Measurements from ENCODE around the gene HOXA7.

DNA sequence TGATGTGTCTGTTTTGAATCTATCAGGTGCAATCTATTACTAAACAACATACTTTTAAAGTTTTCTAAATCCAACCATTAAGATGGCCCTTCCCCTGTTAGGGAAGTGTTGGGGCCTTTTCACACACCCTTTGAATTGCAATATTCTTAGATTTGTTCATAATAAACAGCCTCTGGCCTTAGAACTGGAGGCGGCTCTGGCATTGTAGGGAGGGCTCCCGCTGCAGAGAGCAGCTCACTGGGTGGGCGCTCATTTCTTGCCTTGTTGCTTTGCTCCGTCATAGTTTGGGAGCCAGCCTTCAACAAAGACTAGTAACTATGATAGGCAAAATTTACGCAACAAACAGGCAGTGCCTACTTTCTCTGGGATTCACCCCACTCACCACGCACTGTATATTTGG lies 21.9 kb upstream of the HOXA7 start:
- TF ChIP-seq, protein P1, sequence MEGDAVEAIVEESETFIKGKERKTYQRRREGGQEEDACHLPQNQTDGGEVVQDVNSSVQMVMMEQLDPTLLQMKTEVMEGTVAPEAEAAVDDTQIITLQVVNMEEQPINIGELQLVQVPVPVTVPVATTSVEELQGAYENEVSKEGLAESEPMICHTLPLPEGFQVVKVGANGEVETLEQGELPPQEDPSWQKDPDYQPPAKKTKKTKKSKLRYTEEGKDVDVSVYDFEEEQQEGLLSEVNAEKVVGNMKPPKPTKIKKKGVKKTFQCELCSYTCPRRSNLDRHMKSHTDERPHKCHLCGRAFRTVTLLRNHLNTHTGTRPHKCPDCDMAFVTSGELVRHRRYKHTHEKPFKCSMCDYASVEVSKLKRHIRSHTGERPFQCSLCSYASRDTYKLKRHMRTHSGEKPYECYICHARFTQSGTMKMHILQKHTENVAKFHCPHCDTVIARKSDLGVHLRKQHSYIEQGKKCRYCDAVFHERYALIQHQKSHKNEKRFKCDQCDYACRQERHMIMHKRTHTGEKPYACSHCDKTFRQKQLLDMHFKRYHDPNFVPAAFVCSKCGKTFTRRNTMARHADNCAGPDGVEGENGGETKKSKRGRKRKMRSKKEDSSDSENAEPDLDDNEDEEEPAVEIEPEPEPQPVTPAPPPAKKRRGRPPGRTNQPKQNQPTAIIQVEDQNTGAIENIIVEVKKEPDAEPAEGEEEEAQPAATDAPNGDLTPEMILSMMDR (IDR thresholded peaks at IDR 0.05): no peak
- no peak for TF ChIP-seq EP300 (IDR thresholded peaks at IDR 0.05)
- no peak for TF ChIP-seq POLR2A (IDR thresholded peaks at IDR 0.05)

Data from ovary (tissue), 3 donors.